Measurements from ENCODE around the gene JUP.

Gene JUP

GRCh38 chr17:41760878-41761277, 25.6 kb downstream of the JUP start:
- no peak for DNase-seq (ENCODE audit: low read depth in 1 of 2, low spot score in 1 of 2)

- no peak for DNase-seq (ENCODE audit: low read depth in 1 of 2, low spot score in 1 of 2)
These were observed 27.9 kb downstream of the JUP start for GRCh38 chr17:41758601-41759000.

- DNase-seq (ENCODE audit: low read depth in 1 of 2, low spot score in 1 of 2): no peak
These were observed 32.4 kb downstream of the JUP start for GRCh38 chr17:41754066-41754465.

- no peak for DNase-seq (ENCODE audit: low read depth in 1 of 2, low spot score in 1 of 2)
These were observed 35.2 kb downstream of the JUP start for GRCh38 chr17:41751288-41751687.

GRCh38 chr17:41750862-41751261, 35.6 kb downstream of the JUP start:
- DNase-seq (ENCODE audit: low read depth in 1 of 2, low spot score in 1 of 2): no peak

- no peak for DNase-seq (ENCODE audit: low read depth in 1 of 2, low spot score in 1 of 2)
These were observed 38.2 kb downstream of the JUP start for GRCh38 chr17:41748275-41748674.

- no peak for DNase-seq (ENCODE audit: low read depth in 1 of 2, low spot score in 1 of 2)
These were observed 44.8 kb downstream of the JUP start for GRCh38 chr17:41741709-41742108.

GRCh38 chr17:41740506-41740905, 46.0 kb downstream of the JUP start:
- no peak for DNase-seq (ENCODE audit: low read depth in 1 of 2, low spot score in 1 of 2)

- no peak for DNase-seq (ENCODE audit: low read depth in 1 of 2, low spot score in 1 of 2)
These were observed 46.7 kb downstream of the JUP start for GRCh38 chr17:41739661-41740352.

GRCh38 chr17:41738801-41739112, 47.8 kb downstream of the JUP start:
- DNase-seq (ENCODE audit: low read depth in 1 of 2, low spot score in 1 of 2): no peak

- peak; percentile 55 to 66 for DNase-seq (ENCODE audit: low read depth in 1 of 2, low spot score in 1 of 2)
These were observed 48.3 kb downstream of the JUP start for GRCh38 chr17:41738077-41738800.

GRCh38 chr17:41737680-41738023, 48.9 kb downstream of the JUP start:
- DNase-seq (ENCODE audit: low read depth in 1 of 2, low spot score in 1 of 2): no peak

- no peak for DNase-seq (ENCODE audit: low read depth in 1 of 2, low spot score in 1 of 2)
These were observed 49.4 kb downstream of the JUP start for GRCh38 chr17:41736983-41737679.

- DNase-seq (ENCODE audit: low read depth in 1 of 2, low spot score in 1 of 2): no peak
These were observed 50.8 kb downstream of the JUP start for GRCh38 chr17:41735744-41736143.

GRCh38 chr17:41734949-41735313, 51.6 kb downstream of the JUP start:
- DNase-seq (ENCODE audit: low read depth in 1 of 2, low spot score in 1 of 2): no peak

GRCh38 chr17:41734139-41734948, 52.2 kb downstream of the JUP start, which contains the start of gene HAP1:
Gene HAP1, minus strand, starts transcription at chr17:41734643. Its CDS starts 9 bp downstream, at chr17:41734634.
- no peak for DNase-seq (ENCODE audit: low read depth in 1 of 2, low spot score in 1 of 2)

- DNase-seq (ENCODE audit: low read depth in 1 of 2, low spot score in 1 of 2): no peak
These were observed 53.0 kb downstream of the JUP start for GRCh38 chr17:41733348-41734138.

- no peak for DNase-seq (ENCODE audit: low read depth in 1 of 2, low spot score in 1 of 2)
These were observed 54.7 kb downstream of the JUP start for GRCh38 chr17:41731836-41732235.

- no peak for DNase-seq (ENCODE audit: low read depth in 1 of 2, low spot score in 1 of 2)
These were observed 56.0 kb downstream of the JUP start for GRCh38 chr17:41730479-41730878.

- DNase-seq (ENCODE audit: low read depth in 1 of 2, low spot score in 1 of 2): no peak
These were observed 58.5 kb downstream of the JUP start for GRCh38 chr17:41728056-41728455.

- DNase-seq (ENCODE audit: low read depth in 1 of 2, low spot score in 1 of 2): no peak
These were observed 61.4 kb downstream of the JUP start for GRCh38 chr17:41725134-41725533.

All from stimulated activated CD4-positive, alpha-beta T cell treated with anti-CD3 and anti-CD28 coated beads, Interleukin-15, amount 100 ng/mL, for 1 hour (primary cell).